ENCODE data around the gene TP53BP1.
A peak's percentile ranks its signal among the peaks of the same experiment; 100 is the strongest.

TP53BP1 gene

DNA sequence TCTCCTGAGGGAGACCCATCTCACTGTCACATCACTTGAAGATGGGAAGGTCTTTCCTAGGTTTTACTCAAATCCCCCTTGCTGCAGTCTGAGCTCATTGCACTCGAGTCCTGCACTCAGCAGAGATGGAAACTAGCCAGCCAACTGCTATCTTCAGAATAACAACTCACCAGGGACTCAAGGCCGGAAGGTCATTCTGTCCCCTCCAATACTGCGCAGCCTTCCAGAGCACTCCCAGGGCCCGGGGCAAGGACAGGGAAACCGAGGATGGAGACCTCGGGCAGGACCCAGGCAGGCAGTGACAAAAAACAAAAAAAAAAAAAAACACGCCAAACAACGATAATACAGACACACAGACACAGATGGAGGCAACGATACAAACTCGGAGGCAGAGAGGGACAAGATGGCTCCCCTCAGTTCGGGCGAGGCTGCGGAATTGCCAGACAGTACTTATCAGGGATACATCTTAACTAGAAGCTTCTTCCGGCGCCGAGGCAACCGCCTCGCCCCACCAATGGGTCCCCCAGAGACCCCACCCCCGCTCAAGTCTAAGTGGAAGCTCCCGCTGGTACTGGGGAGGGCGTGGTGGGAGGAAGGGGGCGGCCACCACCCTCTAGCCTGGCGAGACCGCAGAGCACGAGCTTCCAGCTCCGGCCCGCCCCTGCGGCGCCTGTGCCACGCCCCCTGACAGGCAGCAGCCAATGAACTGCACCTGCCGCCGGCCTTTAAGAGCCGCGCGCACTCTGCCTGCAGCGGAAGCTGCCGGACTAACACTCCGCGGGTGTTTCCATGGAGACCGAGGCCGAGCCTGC is 17.4 kb upstream of the TP53BP1 start:
- no peaks in the 10 kb centered on the region for H3K9me3 Mint-ChIP-seq
- H3K27ac Mint-ChIP-seq, result peak overlapping the region; percentile 95
- H3K4me1 Mint-ChIP-seq, result peaks cover 17% of the 10 kb centered on the region
- H3K27me3 Mint-ChIP-seq, result peaks cover 15% of the 10 kb centered on the region
- H3K36me3 Mint-ChIP-seq, result no peaks in the 10 kb centered on the region
- ATAC-seq, result peak; percentile 99
- H3K4me3 Mint-ChIP-seq, result peak overlapping the region; percentile 91

DNA sequence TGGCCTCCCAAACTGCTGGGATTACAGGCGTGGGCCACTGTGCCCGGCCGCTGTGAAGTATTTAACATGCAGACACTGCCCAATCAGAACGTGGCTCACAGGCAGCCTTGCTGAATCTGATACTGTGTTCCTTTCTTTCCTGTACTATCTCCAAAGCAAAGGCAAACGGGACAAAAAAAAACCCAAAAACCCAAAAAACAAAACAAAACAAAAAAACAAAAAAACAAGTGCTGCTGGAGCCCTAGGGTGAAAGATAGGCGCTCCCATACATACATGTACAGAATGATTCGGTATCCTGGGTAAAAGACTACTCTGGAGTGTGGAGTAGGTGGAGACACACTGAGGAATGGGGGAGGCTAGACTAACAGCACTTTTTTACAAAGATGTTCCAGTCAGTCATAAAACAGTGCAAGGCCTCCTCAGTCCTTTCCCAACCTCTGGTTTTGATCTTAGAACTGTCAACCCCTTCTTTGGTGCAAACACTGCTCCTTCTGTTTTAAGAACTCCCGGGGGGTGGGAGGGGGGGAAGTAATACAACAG is 16.8 kb upstream of the TP53BP1 start:
- no peaks in the 10 kb centered on the region for H3K9me3 Mint-ChIP-seq
- H3K27me3 Mint-ChIP-seq, result peaks cover 15% of the 10 kb centered on the region
- H3K36me3 Mint-ChIP-seq, result no peaks in the 10 kb centered on the region
- ATAC-seq, result no peak
- peaks cover 17% of the 10 kb centered on the region for H3K4me1 Mint-ChIP-seq
- H3K27ac Mint-ChIP-seq, result peak overlapping the region; percentile 95
- peak overlapping the region; percentile 91 for H3K4me3 Mint-ChIP-seq

GRCh38 chr15:43508991-43509659 is 16.2 kb upstream of the TP53BP1 start:
- no peak overlapping the region for H3K4me3 Mint-ChIP-seq

DNA sequence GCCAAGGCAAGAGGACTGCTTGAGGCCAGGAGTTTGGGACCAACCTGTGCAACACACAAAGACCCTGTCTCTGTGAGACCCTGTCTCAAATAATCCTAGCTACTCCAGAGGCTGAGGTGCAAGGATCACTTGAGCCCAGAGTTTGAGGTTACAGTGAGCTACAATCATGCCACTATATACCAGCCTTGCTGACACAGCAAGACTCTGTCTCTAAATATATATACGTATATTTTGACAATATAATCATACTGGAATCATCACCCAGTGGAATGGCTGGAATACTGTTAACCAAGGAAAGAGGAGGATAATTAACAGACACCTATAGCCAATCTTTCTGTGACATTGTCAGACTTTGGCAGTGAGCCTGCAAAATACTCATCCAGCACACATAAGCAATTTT is 15.5 kb upstream of the TP53BP1 start:
- ATAC-seq, result no peak
- Mint-ChIP-seq H3K4me3 (no peak overlapping the region), H3K27me3 (peaks cover 15% of the 10 kb centered on the region), H3K9me3 (no peaks in the 10 kb centered on the region), H3K36me3 (no peaks in the 10 kb centered on the region), H3K27ac (no peak overlapping the region), H3K4me1 (peaks cover 17% of the 10 kb centered on the region)

More at GRCh38 chr15:43508991-43509659, 16.2 kb upstream of the TP53BP1 start:
- no peaks in the 10 kb centered on the region for H3K9me3 Mint-ChIP-seq
- ATAC-seq, result no peak
- no peak overlapping the region for H3K27ac Mint-ChIP-seq
- H3K27me3 Mint-ChIP-seq, result peaks cover 15% of the 10 kb centered on the region
- no peaks in the 10 kb centered on the region for H3K36me3 Mint-ChIP-seq
- peaks cover 17% of the 10 kb centered on the region for H3K4me1 Mint-ChIP-seq

DNA sequence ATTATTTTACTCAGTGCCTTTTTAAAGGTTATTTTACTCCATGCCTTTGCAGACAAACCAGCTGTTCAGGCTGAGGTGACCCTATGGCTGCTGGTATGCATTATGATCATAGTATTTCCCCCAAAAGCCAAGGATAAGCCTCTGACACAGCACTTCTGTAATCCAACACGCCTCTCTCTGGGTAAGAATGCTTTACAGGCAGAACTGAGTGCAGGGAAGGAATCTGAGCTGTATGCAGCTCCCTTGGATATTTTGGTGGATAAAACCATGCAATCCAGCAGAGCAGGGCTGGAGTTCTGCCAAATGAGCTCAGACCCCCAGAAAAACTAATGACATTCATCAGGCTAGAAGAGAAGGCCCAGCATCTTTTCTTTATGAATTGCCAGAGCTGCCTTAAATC is 12.8 kb upstream of the TP53BP1 start:
- Mint-ChIP-seq H3K36me3 (no peaks in the 10 kb centered on the region), H3K4me3 (no peak overlapping the region), H3K4me1 (peaks cover 8% of the 10 kb centered on the region), H3K9me3 (no peaks in the 10 kb centered on the region), H3K27me3 (no peaks in the 10 kb centered on the region), H3K27ac (no peak overlapping the region)
- ATAC-seq, result no peak

DNA sequence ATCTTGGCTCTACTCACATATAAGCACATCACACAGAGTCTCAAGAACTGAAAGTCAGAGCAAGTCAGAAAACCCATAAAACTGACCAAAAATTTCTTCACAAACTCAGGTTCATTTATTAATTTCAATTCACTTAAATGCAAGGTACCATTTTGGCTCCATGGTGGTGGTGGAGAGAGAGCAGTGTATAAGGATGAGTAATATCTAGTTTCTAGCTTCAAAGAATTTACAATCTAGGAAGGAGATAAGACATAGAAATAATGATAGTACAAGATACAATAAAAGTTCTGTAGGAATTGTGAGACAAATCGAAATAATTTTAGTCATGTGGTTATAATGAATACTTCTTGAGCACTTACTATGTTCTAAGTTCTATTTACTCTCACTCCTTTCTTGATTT is 6.7 kb upstream of the TP53BP1 start:
- Mint-ChIP-seq H3K9me3 (no peaks in the 10 kb centered on the region), H3K4me3 (no peak overlapping the region), H3K4me1 (no peaks in the 10 kb centered on the region), H3K36me3 (no peaks in the 10 kb centered on the region), H3K27ac (no peak overlapping the region), H3K27me3 (no peaks in the 10 kb centered on the region)
- ATAC-seq, result no peak

DNA sequence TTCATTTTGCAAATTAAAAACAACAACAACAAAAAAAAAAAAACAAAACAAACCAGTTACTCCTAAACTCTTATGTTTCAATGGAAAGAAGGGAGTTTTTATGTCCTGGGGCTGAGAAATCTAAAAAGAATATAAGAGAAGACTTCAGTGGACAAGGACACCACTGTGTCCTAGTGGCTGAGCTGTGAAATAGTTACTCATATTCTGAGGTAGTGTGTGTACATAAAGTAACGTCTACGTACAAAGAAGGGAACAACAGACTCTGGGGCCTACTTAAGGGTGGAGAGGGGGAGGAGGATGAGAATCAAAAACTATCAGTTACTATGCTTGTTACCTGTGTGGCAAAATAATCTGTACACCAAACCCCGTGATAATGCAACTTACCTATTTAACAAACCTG is 6.0 kb upstream of the TP53BP1 start:
- no peak for ATAC-seq
- Mint-ChIP-seq H3K9me3 (no peaks in the 10 kb centered on the region), H3K27ac (no peak overlapping the region), H3K4me3 (no peak overlapping the region), H3K27me3 (no peaks in the 10 kb centered on the region), H3K36me3 (no peaks in the 10 kb centered on the region), H3K4me1 (no peaks in the 10 kb centered on the region)

- Mint-ChIP-seq H3K27ac (peak overlapping the region; percentile 82), H3K27me3 (no peaks in the 10 kb centered on the region), H3K4me3 (no peak overlapping the region), H3K4me1 (peaks cover 15% of the 10 kb centered on the region), H3K36me3 (peaks cover 4% of the 10 kb centered on the region), H3K9me3 (no peaks in the 10 kb centered on the region)
- no peak for ATAC-seq
Measured at GRCh38 chr15:43493703-43494472, 932 bp upstream of the TP53BP1 start.

GRCh38 chr15:43492266-43492665 is 690 bp downstream of the TP53BP1 start:
- H3K27ac Mint-ChIP-seq, result peak overlapping the region; percentile 82
- H3K36me3 Mint-ChIP-seq, result peaks cover 20% of the 10 kb centered on the region
- no peaks in the 10 kb centered on the region for H3K9me3 Mint-ChIP-seq
- peaks cover 15% of the 10 kb centered on the region for H3K4me1 Mint-ChIP-seq
- H3K27me3 Mint-ChIP-seq, result no peaks in the 10 kb centered on the region
- ATAC-seq, result no peak
- H3K4me3 Mint-ChIP-seq, result peak overlapping the region; percentile 83

DNA sequence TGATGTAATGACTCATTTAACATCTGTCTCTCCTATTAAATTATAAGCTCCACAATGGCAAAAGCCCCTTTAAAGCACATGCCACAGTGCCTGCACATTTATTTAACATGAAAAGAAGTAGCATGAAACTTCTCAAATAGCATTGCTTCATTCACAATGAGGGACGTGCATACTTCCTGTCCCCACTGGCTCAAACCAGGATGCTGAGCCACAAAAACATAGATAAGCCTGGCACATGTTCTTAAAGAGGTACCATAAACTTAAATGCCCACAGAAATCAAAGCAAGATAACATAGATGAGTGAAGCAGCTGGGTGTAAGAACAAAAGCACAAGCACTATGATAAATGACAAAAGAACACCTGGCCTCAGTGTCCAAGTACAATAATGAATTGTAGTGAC is 3.8 kb downstream of the TP53BP1 start:
- Mint-ChIP-seq H3K4me3 (no peak overlapping the region), H3K9me3 (no peaks in the 10 kb centered on the region), H3K27ac (no peak overlapping the region), H3K36me3 (peaks cover 36% of the 10 kb centered on the region), H3K4me1 (peaks cover 20% of the 10 kb centered on the region), H3K27me3 (no peaks in the 10 kb centered on the region)
- ATAC-seq, result no peak

- Mint-ChIP-seq H3K4me3 (no peak overlapping the region), H3K27ac (no peak overlapping the region), H3K27me3 (no peaks in the 10 kb centered on the region), H3K4me1 (peaks cover 24% of the 10 kb centered on the region), H3K36me3 (peaks cover 40% of the 10 kb centered on the region), H3K9me3 (no peaks in the 10 kb centered on the region)
- ATAC-seq, result no peak
Measured at GRCh38 chr15:43488790-43489189, 4.2 kb downstream of the TP53BP1 start.

DNA sequence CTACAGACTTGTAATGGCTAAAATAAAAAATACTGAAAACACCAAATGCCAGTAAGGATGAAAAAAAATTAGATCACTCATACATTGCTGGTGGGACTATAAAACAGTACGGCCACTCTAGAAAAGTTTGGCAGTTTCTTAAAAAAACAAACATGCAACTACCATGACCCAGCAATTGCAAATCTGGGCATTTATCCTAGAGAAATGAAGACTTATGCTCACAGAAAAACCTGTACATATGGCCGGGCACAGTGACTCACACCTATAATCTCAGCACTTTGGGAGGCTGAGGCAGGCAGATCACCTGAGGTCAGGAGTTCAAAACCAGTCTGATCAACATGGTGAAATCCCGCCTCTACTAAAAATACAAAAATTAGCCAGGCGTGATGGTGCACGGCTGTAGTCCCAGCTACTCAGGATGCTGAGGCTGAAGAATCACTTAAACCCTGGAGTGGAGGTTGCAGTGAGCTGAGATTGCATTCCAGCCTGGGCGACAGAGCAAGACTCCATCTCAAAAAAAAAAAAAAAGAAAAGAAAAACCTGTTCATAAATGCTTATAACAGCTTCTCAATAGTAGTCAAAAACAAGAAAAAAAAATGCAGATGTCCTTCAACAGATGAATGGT is 5.6 kb downstream of the TP53BP1 start:
- Mint-ChIP-seq H3K36me3 (peaks cover 41% of the 10 kb centered on the region), H3K27ac (no peak overlapping the region), H3K4me1 (peaks cover 24% of the 10 kb centered on the region), H3K9me3 (no peaks in the 10 kb centered on the region), H3K4me3 (no peak overlapping the region), H3K27me3 (no peaks in the 10 kb centered on the region)
- ATAC-seq, result no peak

GRCh38 chr15:43484455-43484854 is 8.5 kb downstream of the TP53BP1 start:
- Mint-ChIP-seq H3K4me1 (peaks cover 13% of the 10 kb centered on the region), H3K27me3 (no peaks in the 10 kb centered on the region), H3K4me3 (no peak overlapping the region), H3K27ac (no peak overlapping the region), H3K9me3 (no peaks in the 10 kb centered on the region), H3K36me3 (peaks cover 58% of the 10 kb centered on the region)
- no peak for ATAC-seq

DNA sequence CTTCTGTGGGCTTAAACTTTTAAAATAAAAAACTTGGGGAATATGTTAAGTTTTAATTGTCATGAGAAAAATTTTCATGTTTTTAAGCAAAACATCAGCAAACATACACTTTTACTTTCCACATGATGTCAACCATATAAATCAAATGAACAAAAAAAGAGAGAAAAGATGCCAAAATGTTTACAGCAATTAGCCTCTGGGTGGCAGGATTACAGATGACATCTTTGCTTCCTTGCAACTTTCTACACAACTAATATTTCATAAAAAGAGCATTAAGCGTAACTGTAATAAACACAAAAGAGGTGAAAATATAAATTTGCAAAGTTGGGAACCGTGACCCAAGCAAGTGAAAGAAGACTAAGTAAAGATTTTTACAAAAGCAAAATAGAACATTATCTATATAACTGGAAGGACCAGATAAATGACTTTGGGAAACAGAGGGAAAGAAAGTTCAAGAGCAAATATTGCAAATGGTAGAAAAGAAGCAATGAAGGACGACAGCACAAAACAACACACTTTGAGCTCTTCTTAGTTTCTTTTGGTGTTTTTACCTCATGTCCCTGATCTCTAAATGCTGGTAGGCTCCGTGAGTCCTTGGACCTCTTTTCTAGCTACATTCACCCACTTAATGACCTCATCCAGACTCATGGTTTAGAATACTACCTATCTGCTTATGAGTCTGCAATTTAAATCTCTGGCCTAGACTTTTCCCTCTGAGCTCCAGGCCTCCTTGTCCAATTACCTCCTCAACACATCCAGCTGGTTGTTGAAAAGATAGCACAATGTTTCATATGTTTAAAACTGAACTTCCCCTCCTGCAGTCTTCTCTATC is 9.4 kb downstream of the TP53BP1 start:
- H3K36me3 Mint-ChIP-seq, result peaks cover 60% of the 10 kb centered on the region
- H3K4me1 Mint-ChIP-seq, result peaks cover 9% of the 10 kb centered on the region
- no peaks in the 10 kb centered on the region for H3K9me3 Mint-ChIP-seq
- H3K4me3 Mint-ChIP-seq, result no peak overlapping the region
- ATAC-seq, result no peak
- H3K27me3 Mint-ChIP-seq, result no peaks in the 10 kb centered on the region
- no peak overlapping the region for H3K27ac Mint-ChIP-seq
